ENCODE results near the gene TWIST2. TPM values are rescaled to one million over a fixed set of nuclear protein-coding genes. Genes with fewer than 3 reads are reported as not detected.

TWIST2 gene
- polyA plus RNA-seq, 1 donor = 4.9 TPM

DNA sequence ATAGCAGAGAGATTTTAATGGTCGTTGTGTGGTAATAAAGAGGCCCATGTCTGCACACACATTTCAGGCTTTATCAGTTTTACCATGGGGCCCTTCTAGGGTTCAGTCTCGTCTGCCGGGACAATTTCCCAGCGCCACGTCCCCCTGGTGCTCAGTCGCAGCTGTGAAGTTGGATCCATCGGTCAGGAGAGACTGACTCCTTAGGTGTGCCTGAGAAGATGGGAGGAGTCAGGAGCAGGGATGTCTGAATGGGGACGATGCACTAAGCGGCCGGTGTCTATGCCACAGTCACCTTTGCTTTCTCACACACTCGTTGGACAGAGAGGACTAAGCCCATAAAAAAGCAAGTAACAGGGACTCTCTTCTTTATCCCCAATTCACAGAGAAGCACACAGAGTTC lies 71.4 kb downstream of the TWIST2 start:
- H3K4me3 ChIP-seq (ENCODE audit: low read length) = no peak overlapping the region
- no peak for DNase-seq
- H3K9me3 ChIP-seq (ENCODE audit: control insufficient read depth, low read depth, low read length) = no peaks in the 10 kb centered on the region
- no peaks in the 10 kb centered on the region for H3K4me1 ChIP-seq (ENCODE audit: control insufficient read depth, insufficient read depth, low read length)
- no peak overlapping the region for H3K27ac ChIP-seq (ENCODE audit: low read length)
- H3K36me3 ChIP-seq (ENCODE audit: control insufficient read depth, insufficient read depth, low read length) = no peaks in the 10 kb centered on the region
- no peaks in the 10 kb centered on the region for H3K27me3 ChIP-seq (ENCODE audit: control insufficient read depth, insufficient read depth, low read length)
- no CpG with 5 or more reads among the region's 11 CpGs for WGBS (ENCODE audit: insufficient coverage, low lambda C conversion rate)

DNA sequence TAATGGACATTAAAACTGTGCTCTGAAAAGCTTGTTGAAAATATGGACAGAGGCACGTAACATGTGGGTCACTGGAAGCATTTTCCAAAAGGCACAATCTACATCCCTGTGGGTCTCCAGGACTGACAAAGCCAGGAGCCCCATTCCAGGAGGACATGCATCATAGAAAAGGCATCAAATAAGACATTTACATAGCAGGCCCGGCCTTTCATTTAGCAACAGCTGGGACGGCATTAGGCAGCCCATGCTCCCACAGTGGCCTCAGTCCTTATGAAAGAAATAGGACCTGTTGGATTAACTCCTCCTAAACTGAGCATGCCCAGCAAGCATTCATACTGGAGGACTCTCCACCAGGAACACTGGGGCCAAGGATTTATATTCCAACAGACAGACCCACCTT lies 72.2 kb downstream of the TWIST2 start:
- Histone ChIP-seq H3K4me3 (ENCODE audit: low read length) (no peak overlapping the region), H3K27me3 (ENCODE audit: control insufficient read depth, insufficient read depth, low read length) (no peaks in the 10 kb centered on the region), H3K27ac (ENCODE audit: low read length) (no peak overlapping the region), H3K9me3 (ENCODE audit: control insufficient read depth, low read depth, low read length) (no peaks in the 10 kb centered on the region), H3K4me1 (ENCODE audit: control insufficient read depth, insufficient read depth, low read length) (no peaks in the 10 kb centered on the region), H3K36me3 (ENCODE audit: control insufficient read depth, insufficient read depth, low read length) (no peaks in the 10 kb centered on the region)
- no CpG with 5 or more reads among the region's 3 CpGs for WGBS (ENCODE audit: insufficient coverage, low lambda C conversion rate)
- DNase-seq = no peak

GRCh38 chr2:238920601-238921001 lies 72.7 kb downstream of the TWIST2 start:
- Histone ChIP-seq H3K9me3 (ENCODE audit: control insufficient read depth, low read depth, low read length) (no peaks in the 10 kb centered on the region), H3K27me3 (ENCODE audit: control insufficient read depth, insufficient read depth, low read length) (no peaks in the 10 kb centered on the region), H3K4me1 (ENCODE audit: control insufficient read depth, insufficient read depth, low read length) (no peaks in the 10 kb centered on the region), H3K27ac (ENCODE audit: low read length) (no peak overlapping the region), H3K4me3 (ENCODE audit: low read length) (no peak overlapping the region), H3K36me3 (ENCODE audit: control insufficient read depth, insufficient read depth, low read length) (no peaks in the 10 kb centered on the region)
- no peak for DNase-seq
- WGBS (ENCODE audit: insufficient coverage, low lambda C conversion rate) = no CpG with 5 or more reads among the region's 4 CpGs

DNA sequence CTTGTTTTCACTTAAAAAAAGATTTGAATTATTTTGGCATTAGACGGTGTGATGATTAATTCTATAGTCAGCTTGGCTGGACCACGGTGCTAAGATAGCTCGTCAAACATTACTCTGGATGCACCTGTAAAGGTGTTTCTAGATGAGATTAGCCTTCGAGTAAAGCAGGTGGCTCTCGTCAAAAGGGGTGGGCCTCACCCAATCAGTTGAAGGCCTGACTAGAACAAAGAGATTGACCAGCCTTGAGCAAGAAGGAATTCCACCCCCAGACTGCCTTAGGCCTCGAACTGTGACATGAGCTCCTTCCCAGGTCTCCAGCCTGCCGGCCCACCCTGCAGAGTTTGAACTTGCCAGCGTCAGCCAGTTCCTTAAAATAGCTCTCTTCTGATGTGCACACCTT lies 73.4 kb downstream of the TWIST2 start:
- Histone ChIP-seq H3K4me1 (ENCODE audit: control insufficient read depth, insufficient read depth, low read length) (no peaks in the 10 kb centered on the region), H3K36me3 (ENCODE audit: control insufficient read depth, insufficient read depth, low read length) (no peaks in the 10 kb centered on the region), H3K4me3 (ENCODE audit: low read length) (no peak overlapping the region), H3K9me3 (ENCODE audit: control insufficient read depth, low read depth, low read length) (no peaks in the 10 kb centered on the region), H3K27me3 (ENCODE audit: control insufficient read depth, insufficient read depth, low read length) (no peaks in the 10 kb centered on the region), H3K27ac (ENCODE audit: low read length) (no peak overlapping the region)
- no peak for DNase-seq
- no CpG with 5 or more reads among the region's 8 CpGs for WGBS (ENCODE audit: insufficient coverage, low lambda C conversion rate)

DNA sequence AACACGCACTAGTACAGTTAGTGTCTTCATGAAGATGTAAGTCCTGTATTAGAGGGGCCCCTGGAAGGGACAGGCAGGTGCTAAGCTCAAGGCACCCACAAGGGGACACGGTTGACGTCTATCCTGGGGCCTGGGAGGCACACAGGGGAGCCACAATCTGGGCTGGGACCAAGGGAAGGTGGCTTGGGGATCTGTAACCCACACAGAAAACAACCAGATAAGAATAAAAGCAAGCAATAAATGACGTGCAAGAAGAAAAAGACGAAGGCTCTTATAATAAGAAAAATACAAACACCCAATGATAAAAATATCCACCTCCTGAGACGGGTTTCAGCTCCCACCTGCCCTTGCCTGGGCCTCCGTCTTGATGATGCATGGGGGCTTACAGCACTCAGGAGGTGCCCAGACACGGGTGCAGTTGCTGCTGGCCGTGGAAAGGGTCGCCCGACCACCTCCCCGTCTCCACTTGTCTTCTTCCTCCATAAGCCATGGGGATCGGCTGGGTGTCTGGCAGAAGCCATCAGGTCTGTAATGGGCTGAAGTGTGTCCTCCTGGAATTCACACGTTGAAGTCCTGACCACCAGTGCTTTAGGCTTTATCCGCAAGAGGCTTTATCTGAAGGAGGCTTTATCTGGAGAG lies 73.9 kb downstream of the TWIST2 start:
- H3K4me3 ChIP-seq (ENCODE audit: low read length) = no peak overlapping the region
- H3K27ac ChIP-seq (ENCODE audit: low read length) = no peak overlapping the region
- DNase-seq = no peak
- no peaks in the 10 kb centered on the region for H3K9me3 ChIP-seq (ENCODE audit: control insufficient read depth, low read depth, low read length)
- no peaks in the 10 kb centered on the region for H3K36me3 ChIP-seq (ENCODE audit: control insufficient read depth, insufficient read depth, low read length)
- no peaks in the 10 kb centered on the region for H3K27me3 ChIP-seq (ENCODE audit: control insufficient read depth, insufficient read depth, low read length)
- WGBS (ENCODE audit: insufficient coverage, low lambda C conversion rate) = 100% methylated on average over 2 of the region's 15 CpGs
- H3K4me1 ChIP-seq (ENCODE audit: control insufficient read depth, insufficient read depth, low read length) = no peaks in the 10 kb centered on the region

- H3K27me3 ChIP-seq (ENCODE audit: control insufficient read depth, insufficient read depth, low read length) = no peaks in the 10 kb centered on the region
- H3K27ac ChIP-seq (ENCODE audit: low read length) = no peak overlapping the region
- H3K9me3 ChIP-seq (ENCODE audit: control insufficient read depth, low read depth, low read length) = no peaks in the 10 kb centered on the region
- WGBS (ENCODE audit: insufficient coverage, low lambda C conversion rate) = no CpG with 5 or more reads among the region's 9 CpGs
- no peaks in the 10 kb centered on the region for H3K36me3 ChIP-seq (ENCODE audit: control insufficient read depth, insufficient read depth, low read length)
- no peak for DNase-seq
- no peak overlapping the region for H3K4me3 ChIP-seq (ENCODE audit: low read length)
- H3K4me1 ChIP-seq (ENCODE audit: control insufficient read depth, insufficient read depth, low read length) = no peaks in the 10 kb centered on the region
Observed at GRCh38 chr2:238922435-238922834, 74.5 kb downstream of the TWIST2 start.

GRCh38 chr2:238924032-238924431 lies 76.1 kb downstream of the TWIST2 start:
- Histone ChIP-seq H3K4me1 (ENCODE audit: control insufficient read depth, insufficient read depth, low read length) (no peaks in the 10 kb centered on the region), H3K36me3 (ENCODE audit: control insufficient read depth, insufficient read depth, low read length) (no peaks in the 10 kb centered on the region), H3K4me3 (ENCODE audit: low read length) (no peak overlapping the region), H3K27me3 (ENCODE audit: control insufficient read depth, insufficient read depth, low read length) (no peaks in the 10 kb centered on the region), H3K27ac (ENCODE audit: low read length) (no peak overlapping the region), H3K9me3 (ENCODE audit: control insufficient read depth, low read depth, low read length) (no peaks in the 10 kb centered on the region)
- 90% methylated on average over 2 of the region's 14 CpGs for WGBS (ENCODE audit: insufficient coverage, low lambda C conversion rate)
- no peak for DNase-seq

- no peaks in the 10 kb centered on the region for H3K4me1 ChIP-seq (ENCODE audit: control insufficient read depth, insufficient read depth, low read length)
- no peak overlapping the region for H3K27ac ChIP-seq (ENCODE audit: low read length)
- no peaks in the 10 kb centered on the region for H3K36me3 ChIP-seq (ENCODE audit: control insufficient read depth, insufficient read depth, low read length)
- H3K27me3 ChIP-seq (ENCODE audit: control insufficient read depth, insufficient read depth, low read length) = no peaks in the 10 kb centered on the region
- no peak overlapping the region for H3K4me3 ChIP-seq (ENCODE audit: low read length)
- no CpG with 5 or more reads among the region's 13 CpGs for WGBS (ENCODE audit: insufficient coverage, low lambda C conversion rate)
- DNase-seq = no peak
- H3K9me3 ChIP-seq (ENCODE audit: control insufficient read depth, low read depth, low read length) = no peaks in the 10 kb centered on the region
Observed at GRCh38 chr2:238924796-238925195, 76.9 kb downstream of the TWIST2 start.

- Histone ChIP-seq H3K27me3 (ENCODE audit: control insufficient read depth, insufficient read depth, low read length) (no peaks in the 10 kb centered on the region), H3K9me3 (ENCODE audit: control insufficient read depth, low read depth, low read length) (no peaks in the 10 kb centered on the region), H3K4me1 (ENCODE audit: control insufficient read depth, insufficient read depth, low read length) (no peaks in the 10 kb centered on the region), H3K36me3 (ENCODE audit: control insufficient read depth, insufficient read depth, low read length) (no peaks in the 10 kb centered on the region), H3K27ac (ENCODE audit: low read length) (no peak overlapping the region), H3K4me3 (ENCODE audit: low read length) (no peak overlapping the region)
- WGBS (ENCODE audit: insufficient coverage, low lambda C conversion rate) = 73% methylated on average over 3 of the region's 13 CpGs
- DNase-seq = no peak
Observed at GRCh38 chr2:238925281-238925680, 77.4 kb downstream of the TWIST2 start.

GRCh38 chr2:238925816-238926521 lies 78.1 kb downstream of the TWIST2 start:
- DNase-seq = no peak
- H3K27me3 ChIP-seq (ENCODE audit: control insufficient read depth, insufficient read depth, low read length) = no peaks in the 10 kb centered on the region
- WGBS (ENCODE audit: insufficient coverage, low lambda C conversion rate) = 88% methylated on average over 5 of the region's 20 CpGs
- H3K36me3 ChIP-seq (ENCODE audit: control insufficient read depth, insufficient read depth, low read length) = no peaks in the 10 kb centered on the region
- no peak overlapping the region for H3K27ac ChIP-seq (ENCODE audit: low read length)
- H3K9me3 ChIP-seq (ENCODE audit: control insufficient read depth, low read depth, low read length) = no peaks in the 10 kb centered on the region
- H3K4me3 ChIP-seq (ENCODE audit: low read length) = no peak overlapping the region
- no peaks in the 10 kb centered on the region for H3K4me1 ChIP-seq (ENCODE audit: control insufficient read depth, insufficient read depth, low read length)
